ENCODE data around the gene GLI1.

- TF ChIP-seq CTCF (IDR thresholded peaks at IDR 0.05; ENCODE audit: insufficient read depth, low read length) (no peak), POLR2AphosphoS5 (IDR thresholded peaks at IDR 0.05; ENCODE audit: low read depth) (no peak), REST (IDR thresholded peaks at IDR 0.05; ENCODE audit: insufficient replicate concordance, low read depth) (no peak)
Observed at GRCh38 chr12:57497223-57498131, 37.9 kb downstream of the GLI1 start.
